K562 (cell line): Measurements from ENCODE around the gene TUT7. TPM values are rescaled to one million over a fixed set of nuclear protein-coding genes. Genes with fewer than 3 reads are reported as not detected.

ENCODE experiments used
- ATAC-seq: fragments of 200-7000 bp; cut with Tn5 transposase; 3 replicates; pipeline ENCODE4 v1.9.1; 2020; ENCODE audit warnings: moderate library complexity
- BruUV-seq: library from RNA; stranded (reverse); fragments of 400-500 nt; replicated peaks from 2 replicates; lab custom pipeline; 2021; lab: Mats Ljungman, UMichigan
- CTCF ChIA-PET: fragments of 300-600 bp; formaldehyde crosslinking; extraction: SDS; loops from one replicate; lab custom pipeline; 2021; ENCODE audit warnings: low intra/inter-chr PET ratio; lab: Yijun Ruan, JAX
- POLR2A ChIA-PET: fragments of 300-600, 350-650 bp; sonication (Branson Sonifier 250); formaldehyde crosslinking; extraction: SDS; loops from one replicate; lab custom pipeline; 2021; ENCODE audit warnings: antibody characterized with exemption, inconsistent platforms; lab: Yijun Ruan, JAX
- DNase-seq, 4 experiments: peaks; one replicate each; pipeline versions ENCODE4 v3.0.0 to v3.0.0-alpha.2; 2011 to 2018; ENCODE audit warnings: low spot score in 3 of 4, mixed read lengths in 3 of 4; ENCODE audit errors: extremely low read depth in 1 of 4
- FAIRE-seq: peaks from 2 replicates; lab custom pipeline; 2011; peaks lifted over from hg19 to GRCh38; lab: Jason Lieb, UNC
- H2AFZ ChIP-seq: 2 replicates; pipeline ENCODE4 v1.6.0; 2011; ENCODE audit warnings: low read depth, low read length, control low read depth, inconsistent platforms
- H3K27ac ChIP-seq: fragments of 200-600 bp; 3 replicates; pipeline ENCODE4 v1.8.0; 2011; ENCODE audit warnings: low read depth, mild to moderate bottlenecking, control low read depth, inconsistent platforms, low read length, moderate library complexity, mixed read lengths; ENCODE audit errors: extremely low read depth
- H3K27me3 ChIP-seq, 2 experiments: fragments of 300-600 bp in 1 of 2; 2 replicates in 1 of 2; 3 replicates in 1 of 2; pipeline versions ENCODE4 v1.6.0 to v1.8.0; 2011; ENCODE audit warnings: inconsistent platforms in 2 of 2, low read length in 2 of 2, mild to moderate bottlenecking in 1 of 2, mixed read lengths in 1 of 2, moderate library complexity in 1 of 2; ENCODE audit not compliant: control insufficient read depth in 2 of 2, insufficient read depth in 2 of 2
- H3K36me3 ChIP-seq: fragments of 300-600 bp; 3 replicates; pipeline ENCODE4 v1.8.0; 2011; ENCODE audit warnings: mild to moderate bottlenecking, low read length, inconsistent platforms; ENCODE audit not compliant: control insufficient read depth, insufficient read depth
- H3K4me1 ChIP-seq, 2 experiments: fragments of 200-600 bp in 1 of 2; replicated peaks in 1 of 2; 2 replicates in 1 of 2; 3 replicates in 1 of 2; pipeline versions ENCODE4 v1.5.1 to v1.8.0; 2011; ENCODE audit warnings: inconsistent platforms in 2 of 2, low read length in 2 of 2, mild to moderate bottlenecking in 1 of 2, mixed read lengths in 1 of 2, moderate library complexity in 1 of 2; ENCODE audit not compliant: control insufficient read depth in 2 of 2, insufficient read depth in 2 of 2
- H3K4me2 ChIP-seq: 2 replicates; pipeline ENCODE4 v1.6.1; 2011; ENCODE audit warnings: low read length, control low read depth, inconsistent platforms, mixed read lengths; ENCODE audit not compliant: insufficient read depth
- H3K4me3 ChIP-seq: fragments of 200-600 bp; sonication (generic), shearing (Covaris generic); 2 replicates; pipeline ENCODE4 v1.5.1; 2016; ENCODE audit warnings: control low read depth, inconsistent platforms
- H3K79me2 ChIP-seq: fragments of 200-600 bp; 3 replicates; pipeline ENCODE4 v1.8.0; 2011; ENCODE audit warnings: low read length, inconsistent platforms; ENCODE audit not compliant: control insufficient read depth, insufficient read depth
- H3K9ac ChIP-seq, 2 experiments: 2 replicates each; pipeline versions ENCODE4 v1.6.0 to v1.6.1; 2011; ENCODE audit warnings: low read depth in 2 of 2, low read length in 2 of 2, control low read depth in 1 of 2, inconsistent platforms in 1 of 2, mild to moderate bottlenecking in 1 of 2, mixed read lengths in 1 of 2; ENCODE audit not compliant: insufficient read depth in 1 of 2
- H3K9me1 ChIP-seq: one replicate; pipeline ENCODE4 v1.6.0; 2011; ENCODE audit warnings: inconsistent platforms, mild to moderate bottlenecking, low read length, moderate library complexity; ENCODE audit not compliant: control insufficient read depth, insufficient read depth
- H3K9me3 ChIP-seq: replicated peaks from 2 replicates; pipeline ENCODE4 v1.5.1; 2011; ENCODE audit warnings: low read depth, low read length, inconsistent platforms; ENCODE audit not compliant: control insufficient read depth, insufficient read depth
- H4K20me1 ChIP-seq: replicated peaks from 2 replicates; pipeline ENCODE4 v1.6.1; 2011; ENCODE audit warnings: low read length, inconsistent platforms, mixed read lengths; ENCODE audit not compliant: control insufficient read depth, insufficient read depth
- ARID1B ChIP-seq: fragments of 450-650 bp; IDR thresholded peaks from 2 replicates; pipeline ENCODE4 v1.6.1; 2016; ENCODE audit warnings: antibody characterized with exemption, mild to moderate bottlenecking, inconsistent platforms
- CBFA2T2 ChIP-seq: fragments of 450-650 bp; conservative IDR thresholded peaks from 2 replicates; pipeline ENCODE4 v1.6.1; 2017; ENCODE audit warnings: mild to moderate bottlenecking
- CBFA2T3 ChIP-seq: fragments of 450-650 bp; IDR thresholded peaks from 2 replicates; pipeline ENCODE4 v1.6.1; 2017
- CREB5 ChIP-seq: fragments of 250-450 bp; sonication (Bioruptor Pico); IDR thresholded peaks from 2 replicates; pipeline ENCODE4 v1.5.0; 2020; ENCODE audit warnings: mild to moderate bottlenecking
- HOMEZ ChIP-seq: fragments of 250-450 bp; sonication (Bioruptor Pico); IDR thresholded peaks from 2 replicates; pipeline ENCODE4 v1.4.0; 2020; ENCODE audit warnings: mild to moderate bottlenecking, moderate library complexity
- JUNB ChIP-seq: fragments of 450-650 bp; formaldehyde crosslinking; conservative IDR thresholded peaks from 2 replicates; pipeline ENCODE4 v1.4.0; 2020; ENCODE audit warnings: mild to moderate bottlenecking
- KDM1A ChIP-seq, 2 experiments: fragments of 450-650 bp; IDR thresholded peaks; 2 replicates each; pipeline ENCODE4 v1.6.1; 2016; ENCODE audit warnings: mild to moderate bottlenecking in 2 of 2
- KLF1 ChIP-seq: fragments of 450-650 bp; IDR thresholded peaks from 2 replicates; pipeline ENCODE4 v1.6.1; 2016; ENCODE audit warnings: missing genetic modification characterization, missing compliant biosample characterization
- NCOR1 ChIP-seq: fragments of 450-650 bp; IDR thresholded peaks from 2 replicates; pipeline ENCODE4 v1.6.1; 2016; ENCODE audit warnings: mild to moderate bottlenecking, moderate library complexity
- PHB2 ChIP-seq: fragments of 450-650 bp; IDR thresholded peaks from 2 replicates; pipeline ENCODE4 v1.6.1; 2017; ENCODE audit warnings: low read depth
- SMARCA4 ChIP-seq: fragments of 450-650 bp; IDR thresholded peaks from 2 replicates; pipeline ENCODE4 v1.6.1; 2016
- TAL1 ChIP-seq: fragments of 450-650 bp; IDR thresholded peaks from 2 replicates; pipeline ENCODE4 v1.6.1; 2016; ENCODE audit warnings: mild to moderate bottlenecking
- TCF3 ChIP-seq: sonication (generic); formaldehyde crosslinking; IDR thresholded peaks from 2 replicates; pipeline ENCODE4 v1.4.0; 2020; ENCODE audit warnings: mild to moderate bottlenecking, missing genetic modification reagents
- TEAD4 ChIP-seq, 2 experiments: sonication (generic) in 1 of 2; formaldehyde crosslinking in 1 of 2; IDR thresholded peaks; 2 replicates each; pipeline versions ENCODE4 v1.6.1 to v1.8.0; 2012 to 2022; ENCODE audit warnings: borderline replicate concordance in 1 of 2, inconsistent platforms in 1 of 2, low read length in 1 of 2, mild to moderate bottlenecking in 1 of 2, missing genetic modification reagents in 1 of 2
- ZNF644 ChIP-seq: fragments of 200-800 bp; sonication (Bioruptor generic); IDR thresholded peaks from 2 replicates; pipeline ENCODE4 v1.6.1; 2016; ENCODE audit warnings: low read depth, missing genetic modification characterization, missing compliant biosample characterization
- WGBS: fragments of 100-300 bp; shearing (Covaris generic); methylation state at CpG from one replicate; pipeline ENCODE4 v1.1.6; 2016; ENCODE audit warnings: low coverage, mixed read lengths; ENCODE audit not compliant: insufficient coverage; ENCODE audit errors: missing lambda C conversion rate; 5-methylcytosine and 5-hydroxymethylcytosine counted together
- in situ Hi-C: fragments of 300-500 bp; cut with MboI; formaldehyde crosslinking; loops from 4 replicates; pipeline ENCODE4 v1.15.0; 2018; ENCODE audit warnings: inconsistent platforms, mixed read lengths
- intact Hi-C: fragments of 100-400 bp; cut with micrococcal nuclease; formaldehyde crosslinking; loops from 2 replicates; pipeline ENCODE4 v1.14.2; 2022
- polyA plus RNA-seq, 8 experiments: library from polyadenylated mRNA; depleted of rRNA in 4 of 8; stranded (reverse) in 5 of 8; unstranded in 3 of 8; fragments of >200 nt; fragmentation: Nextera tagmentation in 2 of 8; fragmentation: Illumina TruSeq in 1 of 8; extraction: Ambion mirVana in 2 of 8; extraction: Trizol in 1 of 8; gene quantifications; 2 replicates each; pipeline versions ENCODE4 v1.2.1 to v1.2.3, GENCODE V29; 2011 to 2014; ENCODE audit warnings: inconsistent platforms in 1 of 8, missing spikeins in 1 of 8
- total RNA-seq, 7 experiments: library from RNA; depleted of rRNA in 6 of 7; stranded (reverse); fragments of >200 nt in 6 of 7; fragmentation: Illumina TruSeq in 2 of 7; extraction: Trizol in 2 of 7; gene quantifications; 2 replicates each; pipeline versions ENCODE4 v1.2.1 to v1.2.3, GENCODE V29; 2011 to 2021; ENCODE audit warnings: low replicate concordance in 1 of 7

The TUT7 gene
- total and polyA plus RNA-seq, 9 of the 15 experiments (the other 6 are each of a cell fraction or from before 2014, with no cell fraction given) = 5.9 to 26.9 (median 15.2) TPM

- Histone ChIP-seq H3K27me3 (no peaks in the 10 kb centered on the region), H3K79me2 (peaks cover 18% of the 10 kb centered on the region), H3K4me1 (peaks cover 5% of the 10 kb centered on the region in 2 experiments; a peak in 4 of 5 replicates), H3K27ac (no peak overlapping the region), H3K9me1 (no peaks in the 10 kb centered on the region), H3K36me3 (peaks cover 3% of the 10 kb centered on the region; the same call in 1 of the 3 replicates), H3K9ac (no peak overlapping the region), H3K4me3 (no peak overlapping the region), H3K9me3 (no peaks in the 10 kb centered on the region), H2AFZ (no peak overlapping the region)
- in situ Hi-C loops = no loop called here
- ChIA-PET POLR2A (no interaction called here), CTCF (no interaction called here)
- ATAC-seq = no peak
- WGBS = 10% methylated on average over 4 of the region's 5 CpGs
- TF ChIP-seq CBFA2T3 (peak; percentile 76), ARID1B (peak; percentile 72), HOMEZ (no peak), TCF3 (CRISPR knock-in tag) (peak; percentile 61), KDM1A (IDR thresholded peaks at IDR 0.05) (peak; percentile 40 to 43; a peak in 2 of 4 replicates), KLF1 (tag) (no peak), JUNB (no peak), SMARCA4 (0 out of 2 replicates have a peak, but pooled peaks have one; percentile 28), TEAD4 (IDR thresholded peaks at IDR 0.05; ENCODE audit: low read length) (peak; percentile 40; the same call in 1 of the 2 replicates), TEAD4 (CRISPR knock-in tag; IDR thresholded peaks at IDR 0.05; ENCODE audit: borderline replicate concordance) (no peak), CBFA2T2 (peak; percentile 47; the same call in 1 of the 2 replicates), TAL1 (peak; percentile 59), NCOR1 (0 out of 2 replicates have a peak, but pooled peaks have one; percentile 11), ZNF644 (no peak), PHB2 (no peak), CREB5 (no peak)
- TF ChIP-seq, all 486 proteins: peak for 9
- intact Hi-C loops = loop anchor here (10.0 kb wide), 1 partner anchor 412 kb away; the partner anchor contains the start of gene NAA35
- BruUV-seq = no TSS peak
- H4K20me1 ChIP-seq = no peaks in the 10 kb centered on the region; the same call in 1 of the 2 replicates
- peak in 2 of 4 experiments; percentile 14 to 21 for DNase-seq
- no peak overlapping the region for H3K4me2 ChIP-seq
- FAIRE-seq = no peak
These were observed 3.0 kb upstream of the TUT7 start for GRCh38 chr9:86356871-86357866.
